BLaER1 treated with 17β-estradiol and CSF1 and Interleukin-3, amounts not matched to agents 10 nM and 100 nM (cell line): ENCODE results near the gene BTBD2.

ENCODE experiments used
- H3K27ac ChIP-seq, 11 experiments: shearing (Covaris generic); formaldehyde crosslinking; 2 replicates each; pipeline ENCODE4 v1.8.1; 2022
- H3K27me3 ChIP-seq, 11 experiments: shearing (Covaris generic); formaldehyde crosslinking; 2 replicates each; pipeline ENCODE4 v1.8.1; 2022
- H3K36me3 ChIP-seq, 11 experiments: shearing (Covaris generic); formaldehyde crosslinking; 2 replicates each; pipeline ENCODE4 v1.8.1; 2022
- H3K4me1 ChIP-seq, 10 experiments: shearing (Covaris generic); formaldehyde crosslinking; 2 replicates each; pipeline ENCODE4 v1.8.1; 2022
- H3K4me2 ChIP-seq, 11 experiments: shearing (Covaris generic); formaldehyde crosslinking; 2 replicates each; pipeline ENCODE4 v1.8.1; 2022
- H3K4me3 ChIP-seq, 10 experiments: shearing (Covaris generic); formaldehyde crosslinking; 2 replicates each; pipeline ENCODE4 v1.8.1; 2022
- H3K9ac ChIP-seq, 11 experiments: shearing (Covaris generic); formaldehyde crosslinking; 2 replicates each; pipeline ENCODE4 v1.8.1; 2022
- H3K9me3 ChIP-seq, 11 experiments: shearing (Covaris generic); formaldehyde crosslinking; replicated peaks in 1 of 11; 2 replicates each; pipeline ENCODE4 v1.8.1; 2022
- H4K20me1 ChIP-seq, 11 experiments: shearing (Covaris generic); formaldehyde crosslinking; 2 replicates each; pipeline ENCODE4 v1.8.1; 2022
- Cebpa-rat ChIP-seq, 11 experiments: shearing (Covaris generic); IDR thresholded peaks; 2 replicates each; pipeline ENCODE4 v1.8.1; 2022

BTBD2 gene

GRCh38 chr19:2048104-2048958, 32.8 kb upstream of the BTBD2 start:
- H3K4me1 ChIP-seq, result peaks cover 78 to 85% (median 82%) of the 10 kb centered on the region in 10 experiments
- peak overlapping the region; percentile 78 to 98 (median 90) for H3K9ac ChIP-seq
- H3K36me3 ChIP-seq, result peaks cover 49 to 65% (median 63%) of the 10 kb centered on the region in 11 experiments
- H3K9me3 ChIP-seq, result no peaks in the 10 kb centered on the region
- H4K20me1 ChIP-seq, result peaks cover 71 to 77% (median 74%) of the 10 kb centered on the region in 11 experiments
- H3K4me2 ChIP-seq, result peak overlapping the region; percentile 91 to 100 (median 99)
- no peaks in the 10 kb centered on the region for H3K27me3 ChIP-seq
- no peak for TF ChIP-seq Cebpa-rat (IDR thresholded peaks at IDR 0.05)
- peak overlapping the region; percentile 87 to 100 (median 100) for H3K4me3 ChIP-seq
- peak overlapping the region; percentile 11 to 92 (median 78); a peak in 20 of 22 replicates for H3K27ac ChIP-seq

- peak overlapping the region in 10 of 11 experiments; percentile 11 to 92 (median 78); a peak in 15 of 22 replicates for H3K27ac ChIP-seq
These were observed 32.1 kb upstream of the BTBD2 start for GRCh38 chr19:2047449-2048103.

GRCh38 chr19:2047076-2047448, 31.5 kb upstream of the BTBD2 start:
- H3K36me3 ChIP-seq, result peaks cover 60 to 77% (median 74%) of the 10 kb centered on the region in 11 experiments
- peaks cover 83 to 86% (median 84%) of the 10 kb centered on the region in 10 experiments for H3K4me1 ChIP-seq
- no peaks in the 10 kb centered on the region for H3K9me3 ChIP-seq
- peak overlapping the region in 8 of 11 experiments; percentile 7 to 91 (median 78); a peak in 10 of 22 replicates for H3K27ac ChIP-seq
- TF ChIP-seq Cebpa-rat (IDR thresholded peaks at IDR 0.05), result no peak
- no peaks in the 10 kb centered on the region for H3K27me3 ChIP-seq
- H4K20me1 ChIP-seq, result peaks cover 74 to 88% (median 85%) of the 10 kb centered on the region in 11 experiments
- H3K4me3 ChIP-seq, result peak overlapping the region in 3 of 10 experiments; percentile 17 to 100 (median 90); a peak in 2 of 20 replicates
- H3K9ac ChIP-seq, result peak overlapping the region; percentile 78 to 98 (median 90); a peak in 21 of 22 replicates
- peak overlapping the region; percentile 91 to 100 (median 99); a peak in 21 of 22 replicates for H3K4me2 ChIP-seq

More at GRCh38 chr19:2047449-2048103, 32.1 kb upstream of the BTBD2 start:
- TF ChIP-seq Cebpa-rat (IDR thresholded peaks at IDR 0.05), result no peak
- peak overlapping the region; percentile 78 to 98 (median 90) for H3K9ac ChIP-seq
- peaks cover 56 to 72% (median 70%) of the 10 kb centered on the region in 11 experiments for H3K36me3 ChIP-seq
- peaks cover 74 to 84% (median 82%) of the 10 kb centered on the region in 11 experiments for H4K20me1 ChIP-seq
- peak overlapping the region in 9 of 10 experiments; percentile 17 to 100 (median 98); a peak in 12 of 20 replicates for H3K4me3 ChIP-seq
- H3K9me3 ChIP-seq, result no peaks in the 10 kb centered on the region
- H3K4me1 ChIP-seq, result peaks cover 84 to 87% (median 85%) of the 10 kb centered on the region in 10 experiments
- H3K4me2 ChIP-seq, result peak overlapping the region; percentile 91 to 100 (median 99)
- no peaks in the 10 kb centered on the region for H3K27me3 ChIP-seq

- Histone ChIP-seq H3K27me3 (no peaks in the 10 kb centered on the region), H3K27ac (peak overlapping the region in 8 of 11 experiments; percentile 30 to 91 (median 68); a peak in 10 of 22 replicates), H3K36me3 (peaks cover 65 to 82% (median 79%) of the 10 kb centered on the region in 11 experiments)
These were observed 30.8 kb upstream of the BTBD2 start for GRCh38 chr19:2046046-2046907.

GRCh38 chr19:2045501-2046045, 30.1 kb upstream of the BTBD2 start:
- Histone ChIP-seq H3K27ac (peak overlapping the region in 9 of 11 experiments; percentile 29 to 86 (median 43); a peak in 15 of 22 replicates), H3K36me3 (peaks cover 72 to 89% (median 86%) of the 10 kb centered on the region in 11 experiments)

More at GRCh38 chr19:2046046-2046907, 30.8 kb upstream of the BTBD2 start:
- no peak for TF ChIP-seq Cebpa-rat (IDR thresholded peaks at IDR 0.05)
- H3K4me1 ChIP-seq, result peaks cover 80 to 85% (median 83%) of the 10 kb centered on the region in 10 experiments
- H3K9me3 ChIP-seq, result no peaks in the 10 kb centered on the region
- H3K4me3 ChIP-seq, result peak overlapping the region in 3 of 10 experiments; percentile 14 to 21 (median 18); a peak in 2 of 20 replicates
- peaks cover 74 to 95% (median 92%) of the 10 kb centered on the region in 11 experiments for H4K20me1 ChIP-seq
- H3K4me2 ChIP-seq, result peak overlapping the region; percentile 91 to 100 (median 99); a peak in 21 of 22 replicates
- peak overlapping the region; percentile 23 to 98 (median 90); a peak in 20 of 22 replicates for H3K9ac ChIP-seq

DNA sequence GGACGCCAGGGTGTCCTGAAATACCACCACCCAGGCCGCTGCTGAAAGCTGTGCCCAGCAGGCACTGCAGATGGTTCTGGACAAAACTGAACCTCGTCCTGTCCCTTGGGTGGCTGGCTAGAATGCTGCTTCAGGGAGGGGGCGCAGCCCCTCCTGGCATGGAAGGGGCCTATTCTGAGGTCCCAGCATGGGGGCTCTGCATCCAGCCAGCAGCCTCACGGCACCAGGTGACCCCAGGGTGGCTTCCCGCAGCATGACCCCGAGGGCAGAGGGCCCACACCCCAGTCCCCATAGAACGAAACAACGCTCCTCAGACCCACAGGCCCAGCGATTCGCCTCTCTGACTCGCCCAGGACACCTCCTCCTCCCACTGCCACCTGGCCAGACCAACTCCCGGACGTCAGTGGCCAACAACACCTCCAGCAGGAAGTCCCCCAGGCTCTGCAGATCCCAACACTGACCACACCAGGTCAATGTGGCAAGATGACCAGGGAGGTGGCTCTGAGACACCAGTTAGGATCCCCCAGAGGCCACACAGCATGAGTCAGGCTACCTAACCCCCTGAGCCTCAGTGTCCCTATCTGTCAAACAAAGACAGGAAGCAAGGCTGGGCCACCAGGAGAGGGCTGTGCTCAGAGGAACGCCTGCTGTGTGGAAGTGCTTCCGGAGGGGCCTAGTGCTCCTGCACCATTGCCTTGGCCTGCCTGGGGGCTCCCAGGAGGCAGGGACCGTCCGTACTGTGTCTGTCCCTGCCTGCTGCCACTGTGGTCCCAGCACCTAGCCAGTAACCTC, 29.4 kb upstream of the BTBD2 start:
- TF ChIP-seq Cebpa-rat (IDR thresholded peaks at IDR 0.05), result no peak
- H3K4me3 ChIP-seq, result no peak overlapping the region; a peak in 1 of 20 replicates
- peaks cover 69 to 98% (median 96%) of the 10 kb centered on the region in 11 experiments for H4K20me1 ChIP-seq
- peak overlapping the region; percentile 91 to 100 (median 99) for H3K4me2 ChIP-seq
- peaks cover 91 to 96% (median 93%) of the 10 kb centered on the region in 10 experiments for H3K4me1 ChIP-seq
- peaks cover 79 to 96% (median 93%) of the 10 kb centered on the region in 11 experiments for H3K36me3 ChIP-seq
- H3K9ac ChIP-seq, result peak overlapping the region; percentile 23 to 98 (median 90); a peak in 19 of 22 replicates
- no peaks in the 10 kb centered on the region for H3K9me3 ChIP-seq
- peak overlapping the region in 8 of 11 experiments; percentile 29 to 86 (median 52); a peak in 15 of 22 replicates for H3K27ac ChIP-seq
- H3K27me3 ChIP-seq, result no peaks in the 10 kb centered on the region

More at GRCh38 chr19:2045501-2046045, 30.1 kb upstream of the BTBD2 start:
- H3K4me3 ChIP-seq, result peak overlapping the region in 2 of 10 experiments; percentile 18 to 21; a peak in 2 of 20 replicates
- no peaks in the 10 kb centered on the region for H3K9me3 ChIP-seq
- H3K27me3 ChIP-seq, result no peaks in the 10 kb centered on the region
- H3K4me2 ChIP-seq, result peak overlapping the region; percentile 91 to 100 (median 99)
- H3K9ac ChIP-seq, result peak overlapping the region; percentile 23 to 98 (median 90); a peak in 19 of 22 replicates
- peaks cover 74 to 98% (median 96%) of the 10 kb centered on the region in 11 experiments for H4K20me1 ChIP-seq
- H3K4me1 ChIP-seq, result peaks cover 87 to 91% (median 90%) of the 10 kb centered on the region in 10 experiments
- TF ChIP-seq Cebpa-rat (IDR thresholded peaks at IDR 0.05), result no peak
